Liver (tissue), 9 donors: ENCODE results near the gene OGFOD1. TPM values are rescaled to one million over a fixed set of nuclear protein-coding genes. Genes with fewer than 3 reads are reported as not detected.
A peak's percentile ranks its signal among the peaks of the same experiment; 100 is the strongest.

Experiments used
- DNase-seq: peaks from one replicate; pipeline ENCODE4 v3.0.0-alpha.2; 2017; ENCODE audit warnings: low spot score
- H3K27ac ChIP-seq, 2 donors: one replicate each; pipeline ENCODE4 v1.7.0; 2013; ENCODE audit warnings: inconsistent platforms in 2 of 2, low read length in 2 of 2, control low read depth in 1 of 2, low read depth in 1 of 2, mild to moderate bottlenecking in 1 of 2
- H3K27me3 ChIP-seq, 4 donors: one replicate each; pipeline versions ENCODE4 v1.6.1 to v1.7.0; 2013; ENCODE audit warnings: low read length in 3 of 4, inconsistent platforms in 1 of 4, mild to moderate bottlenecking in 1 of 4, moderate library complexity in 1 of 4; ENCODE audit not compliant: control insufficient read depth in 4 of 4, insufficient read depth in 4 of 4
- H3K36me3 ChIP-seq, 4 donors: one replicate each; pipeline versions ENCODE4 v1.6.1 to v1.7.0; 2013; ENCODE audit warnings: low read length in 3 of 4, mild to moderate bottlenecking in 3 of 4, low read depth in 1 of 4, moderate library complexity in 1 of 4; ENCODE audit not compliant: control insufficient read depth in 4 of 4, insufficient read depth in 3 of 4
- H3K4me1 ChIP-seq, 4 donors: one replicate each; pipeline versions ENCODE4 v1.6.1 to v1.7.0; 2013; ENCODE audit warnings: low read length in 3 of 4, mild to moderate bottlenecking in 3 of 4, moderate library complexity in 1 of 4; ENCODE audit not compliant: control insufficient read depth in 4 of 4, insufficient read depth in 4 of 4
- H3K4me3 ChIP-seq, 3 donors: one replicate each; pipeline versions ENCODE4 v1.6.1 to v1.7.0; 2013; ENCODE audit warnings: low read length in 3 of 3, control low read depth in 1 of 3, low read depth in 1 of 3, mild to moderate bottlenecking in 1 of 3
- H3K9ac ChIP-seq, 2 donors: one replicate each; pipeline ENCODE4 v1.7.0; 2013; ENCODE audit warnings: low read length in 2 of 2, mild to moderate bottlenecking in 2 of 2, moderate library complexity in 2 of 2, control low read depth in 1 of 2, low read depth in 1 of 2
- H3K9me3 ChIP-seq, 4 donors: one replicate each; pipeline versions ENCODE4 v1.6.1 to v1.7.0; 2013; ENCODE audit warnings: low read length in 3 of 4; ENCODE audit not compliant: control insufficient read depth in 4 of 4
- CTCF ChIP-seq: fragments of 150-350 bp; IDR thresholded peaks from 2 replicates; pipeline ENCODE4 v1.5.1; 2017; ENCODE audit warnings: improper control_type of control experiment, low read depth, low read length; ENCODE audit not compliant: missing input control
- EGR1 ChIP-seq, 2 donors: IDR thresholded peaks; 2 replicates each; pipeline ENCODE4 v1.6.1; 2016 to 2018; ENCODE audit warnings: antibody characterized with exemption in 2 of 2, low read depth in 2 of 2
- FOXA1 ChIP-seq: IDR thresholded peaks from 2 replicates; pipeline ENCODE4 v1.6.1; 2016; ENCODE audit warnings: antibody characterized with exemption
- GABPA ChIP-seq, 2 donors: IDR thresholded peaks in 1 of 2; conservative IDR thresholded peaks in 1 of 2; 2 replicates each; pipeline ENCODE4 v1.6.1; 2016; ENCODE audit warnings: antibody characterized with exemption in 2 of 2, mild to moderate bottlenecking in 1 of 2, moderate library complexity in 1 of 2
- HNF4A ChIP-seq, 2 donors: conservative IDR thresholded peaks; 2 replicates each; pipeline ENCODE4 v1.6.1; 2016; ENCODE audit warnings: antibody characterized with exemption in 2 of 2, mild to moderate bottlenecking in 2 of 2
- HNF4G ChIP-seq: IDR thresholded peaks from 2 replicates; pipeline ENCODE4 v1.6.1; 2016; ENCODE audit warnings: antibody characterized with exemption
- JUND ChIP-seq, 2 donors: IDR thresholded peaks; 2 replicates each; pipeline ENCODE4 v1.6.1; 2016; ENCODE audit warnings: antibody characterized with exemption in 2 of 2
- NR2F2 ChIP-seq: IDR thresholded peaks from 2 replicates; pipeline ENCODE4 v1.6.1; 2016; ENCODE audit warnings: antibody characterized with exemption
- RAD21 ChIP-seq, 2 donors: IDR thresholded peaks; 2 replicates each; pipeline ENCODE4 v1.6.1; 2016; ENCODE audit warnings: antibody characterized with exemption in 2 of 2, mild to moderate bottlenecking in 2 of 2
- REST ChIP-seq: IDR thresholded peaks from 2 replicates; pipeline ENCODE4 v1.6.1; 2016; ENCODE audit warnings: antibody characterized with exemption, mild to moderate bottlenecking
- RXRA ChIP-seq, 2 donors: IDR thresholded peaks; 2 replicates each; pipeline ENCODE4 v1.6.1; 2017 to 2018; ENCODE audit warnings: antibody characterized with exemption in 2 of 2, mild to moderate bottlenecking in 1 of 2
- SP1 ChIP-seq: IDR thresholded peaks from 2 replicates; pipeline ENCODE4 v1.6.1; 2018; ENCODE audit warnings: antibody characterized with exemption, mild to moderate bottlenecking
- TAF1 ChIP-seq: conservative IDR thresholded peaks from 2 replicates; pipeline ENCODE4 v1.6.1; 2016; ENCODE audit warnings: antibody characterized with exemption, mild to moderate bottlenecking
- ZBTB33 ChIP-seq: IDR thresholded peaks from 2 replicates; pipeline ENCODE4 v1.6.1; 2016; ENCODE audit warnings: antibody characterized with exemption
- WGBS: extraction: QIAGEN DNeasy Blood & Tissue Kit; methylation state at CpG from one replicate; pipeline ENCODE4 v1.1.7; 2013; 5-methylcytosine and 5-hydroxymethylcytosine counted together
- polyA plus RNA-seq, 2 donors: library from polyadenylated mRNA; stranded (reverse) in 1 of 2; unstranded in 1 of 2; fragments of 200-250 nt in 1 of 2; fragments of >200 nt in 1 of 2; fragmentation: Nextera tagmentation in 1 of 2; extraction: Ambion mirVana in 1 of 2; gene quantifications; one replicate each; pipeline versions ENCODE4 v1.2.1 to v1.2.3, GENCODE V29; 2013 to 2015
- total RNA-seq, 2 donors: library from RNA; depleted of rRNA; stranded (reverse); fragments of >200 nt; gene quantifications; one replicate each; pipeline ENCODE4 v1.2.3, GENCODE V29; 2014
- TF ChIP-seq, protein P1 (sequence below): IDR thresholded peaks from 2 replicates; pipeline ENCODE4 v1.6.1; 2016; ENCODE audit warnings: antibody characterized with exemption
- donor health status: healthy.
- donor health status: healthy.
- donor health status: healthy.
- donor health status: healthy.
- donor health status: healthy.

The OGFOD1 gene
- total and polyA plus RNA-seq, 4 donors, result 15.5 to 40.2 (median 21.2) TPM

GRCh38 chr16:56462064-56462796 lies 10.9 kb downstream of the OGFOD1 start:
- 33% methylated on average over 3 of the region's 3 CpGs for WGBS
- no peak for TF ChIP-seq JUND (IDR thresholded peaks at IDR 0.05)
- no peak for TF ChIP-seq GABPA (IDR thresholded peaks at IDR 0.05 in 1 of 2, conservative IDR thresholded peaks at IDR 0.05 in 1 of 2)
- TF ChIP-seq NR2F2, result no peak
- no peak for TF ChIP-seq CTCF
- no peak for TF ChIP-seq SP1
- no peak for TF ChIP-seq RAD21 (IDR thresholded peaks at IDR 0.05)
- peak in 1 of 2 donors; percentile 20 for TF ChIP-seq RXRA (IDR thresholded peaks at IDR 0.05)
- no peak for DNase-seq
- Histone ChIP-seq H3K27ac (no peak overlapping the region), H3K9me3 (no peaks in the 10 kb centered on the region), H3K27me3 (no peaks in the 10 kb centered on the region), H3K4me1 (peaks cover 0 to 4% (median 2%) of the 10 kb centered on the region in 4 donors), H3K9ac (no peak overlapping the region), H3K36me3 (peaks cover 1 to 33% (median 25%) of the 10 kb centered on the region in 4 donors), H3K4me3 (no peak overlapping the region)

- peaks cover 0 to 4% (median 2%) of the 10 kb centered on the region in 4 donors for H3K4me1 ChIP-seq
- 96% methylated on average over 6 of the region's 6 CpGs for WGBS
- no peak overlapping the region for H3K27ac ChIP-seq
- no peak for DNase-seq
- TF ChIP-seq ZBTB33, result no peak
- TF ChIP-seq EGR1 (IDR thresholded peaks at IDR 0.05; ENCODE audit: low read depth in 2 of 2), result no peak
- TF ChIP-seq RXRA (IDR thresholded peaks at IDR 0.05), result no peak
- TF ChIP-seq JUND (IDR thresholded peaks at IDR 0.05), result no peak
- no peak for TF ChIP-seq SP1
- TF ChIP-seq RAD21 (IDR thresholded peaks at IDR 0.05), result no peak
- TF ChIP-seq FOXA1, result no peak
- no peak for TF ChIP-seq HNF4A (conservative IDR thresholded peaks at IDR 0.05)
- TF ChIP-seq REST, result no peak
- TF ChIP-seq, protein P1, sequence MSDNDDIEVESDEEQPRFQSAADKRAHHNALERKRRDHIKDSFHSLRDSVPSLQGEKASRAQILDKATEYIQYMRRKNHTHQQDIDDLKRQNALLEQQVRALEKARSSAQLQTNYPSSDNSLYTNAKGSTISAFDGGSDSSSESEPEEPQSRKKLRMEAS, result no peak
- no peak for TF ChIP-seq TAF1
- no peak for TF ChIP-seq GABPA (IDR thresholded peaks at IDR 0.05 in 1 of 2, conservative IDR thresholded peaks at IDR 0.05 in 1 of 2)
- no peak for TF ChIP-seq HNF4G
- no peak for TF ChIP-seq CTCF
- peaks cover 1 to 36% (median 26%) of the 10 kb centered on the region in 4 donors for H3K36me3 ChIP-seq
- H3K9me3 ChIP-seq, result no peaks in the 10 kb centered on the region
- no peaks in the 10 kb centered on the region for H3K27me3 ChIP-seq
- H3K9ac ChIP-seq, result no peak overlapping the region
- no peak overlapping the region for H3K4me3 ChIP-seq
These were observed 11.8 kb downstream of the OGFOD1 start for GRCh38 chr16:56463153-56463552.
